H1 (cell line): ENCODE data around the gene DGUOK. TPM values are rescaled to one million over a fixed set of nuclear protein-coding genes. Genes with fewer than 3 reads are reported as not detected.

ENCODE experiments used
- CTCF ChIA-PET: fragments of 300-600 bp; sonication (Branson Sonifier 250); formaldehyde crosslinking; loops from one replicate; lab custom pipeline; 2021; ENCODE audit not compliant: partially characterized antibody; lab: Charles Lee
- POLR2A ChIA-PET: fragments of 300-600 bp; sonication (Branson Sonifier 250); formaldehyde crosslinking; loops from one replicate; lab custom pipeline; 2021; ENCODE audit warnings: inconsistent platforms; ENCODE audit not compliant: partially characterized antibody; lab: Charles Lee
- DNase-seq, 2 experiments: peaks; one replicate each; pipeline versions ENCODE4 v3.0.0 to v3.0.0-alpha.2; 2010 to 2022; ENCODE audit warnings: low spot score in 2 of 2, low read depth in 1 of 2, mixed read lengths in 1 of 2
- FAIRE-seq: peaks from 2 replicates; lab custom pipeline; 2011; peaks lifted over from hg19 to GRCh38; lab: Jason Lieb, UNC
- H2AFZ ChIP-seq: 2 replicates; pipeline ENCODE4 v1.8.1; 2012; ENCODE audit warnings: low read length, inconsistent platforms
- H2AK5ac ChIP-seq: 2 replicates; pipeline ENCODE4 v1.6.1; 2013; ENCODE audit warnings: low read depth, low read length
- H2BK120ac ChIP-seq: replicated peaks from 2 replicates; pipeline ENCODE3; 2013; ENCODE audit warnings: low read depth, low read length, inconsistent platforms
- H2BK12ac ChIP-seq: 2 replicates; pipeline ENCODE4 v1.6.1; 2013; ENCODE audit warnings: low read depth, low read length
- H2BK15ac ChIP-seq: 2 replicates; pipeline ENCODE4 v1.6.1; 2013; ENCODE audit warnings: low read length
- H2BK20ac ChIP-seq: 2 replicates; pipeline ENCODE4 v1.6.1; 2013; ENCODE audit warnings: low read length
- H2BK5ac ChIP-seq: 2 replicates; pipeline ENCODE4 v1.6.1; 2013; ENCODE audit warnings: low read depth, low read length
- H3K14ac ChIP-seq: 2 replicates; pipeline ENCODE4 v1.6.1; 2013; ENCODE audit warnings: inconsistent platforms; ENCODE audit not compliant: insufficient read length
- H3K18ac ChIP-seq: 2 replicates; pipeline ENCODE4 v1.6.1; 2013; ENCODE audit warnings: low read length; ENCODE audit errors: extremely low read depth
- H3K23ac ChIP-seq: 2 replicates; pipeline ENCODE4 v1.6.1; 2013; ENCODE audit warnings: inconsistent platforms; ENCODE audit not compliant: insufficient read length
- H3K23me2 ChIP-seq: 2 replicates; pipeline ENCODE4 v1.6.1; 2013; ENCODE audit warnings: low read depth, low read length
- H3K27ac ChIP-seq: 2 replicates; pipeline ENCODE4 v1.6.1; 2011; ENCODE audit warnings: low read depth, low read length, inconsistent platforms
- H3K27me3 ChIP-seq, 4 experiments: replicated peaks in 1 of 4; 1 replicate in 1 of 4; 2 replicates in 3 of 4; pipeline versions ENCODE4 v1.6.1 to v1.8.1; 2011 to 2013; ENCODE audit warnings: low read length in 3 of 4, mild to moderate bottlenecking in 3 of 4, inconsistent platforms in 2 of 4, mixed read lengths in 2 of 4, moderate library complexity in 1 of 4; ENCODE audit not compliant: control insufficient read depth in 3 of 4, insufficient read depth in 3 of 4; ENCODE audit errors: extremely low read depth in 1 of 4
- H3K36me3 ChIP-seq, 4 experiments: 2 replicates each; pipeline versions ENCODE4 v1.6.1 to v1.8.1; 2011 to 2013; ENCODE audit warnings: mild to moderate bottlenecking in 4 of 4, low read length in 3 of 4, moderate library complexity in 2 of 4, control low read depth in 1 of 4, inconsistent platforms in 1 of 4; ENCODE audit not compliant: insufficient read depth in 4 of 4, control insufficient read depth in 2 of 4
- H3K4ac ChIP-seq: replicated peaks from 2 replicates; pipeline ENCODE3; 2013; ENCODE audit warnings: low read length, low read depth, mixed read lengths, inconsistent platforms; ENCODE audit not compliant: insufficient read length
- H3K4me1 ChIP-seq, 4 experiments: replicated peaks in 1 of 4; 1 replicate in 1 of 4; 2 replicates in 3 of 4; pipeline versions ENCODE4 v1.6.1 to v1.8.1; 2011 to 2013; ENCODE audit warnings: low read length in 3 of 4, inconsistent platforms in 2 of 4, mixed read lengths in 1 of 4; ENCODE audit not compliant: insufficient read depth in 4 of 4, control insufficient read depth in 3 of 4
- H3K4me2 ChIP-seq, 2 experiments: 2 replicates each; pipeline versions ENCODE4 v1.6.1 to v1.8.1; 2011 to 2013; ENCODE audit warnings: low read depth in 2 of 2, low read length in 2 of 2, control low read depth in 1 of 2, inconsistent platforms in 1 of 2, mild to moderate bottlenecking in 1 of 2; ENCODE audit not compliant: insufficient read depth in 1 of 2
- H3K4me3 ChIP-seq, 4 experiments: fragments of 200-600, 300-600 bp in 1 of 4; sonication (generic), shearing (Covaris generic), sonication (Bioruptor Twin) in 1 of 4; 2 replicates each; pipeline versions ENCODE4 v1.5.1 to v1.8.1; 2011 to 2016; ENCODE audit warnings: low read length in 4 of 4, low read depth in 3 of 4, control low read depth in 2 of 4, inconsistent platforms in 2 of 4, mild to moderate bottlenecking in 2 of 4, mixed read lengths in 1 of 4, moderate library complexity in 1 of 4; ENCODE audit not compliant: insufficient read depth in 2 of 4; ENCODE audit errors: extremely low read depth in 1 of 4
- H3K56ac ChIP-seq: replicated peaks from 2 replicates; pipeline ENCODE3; 2013; ENCODE audit warnings: low read depth, mild to moderate bottlenecking, mixed read lengths, low read length, inconsistent platforms; ENCODE audit not compliant: insufficient read length
- H3K79me1 ChIP-seq: 2 replicates; pipeline ENCODE4 v1.6.1; 2013; ENCODE audit warnings: low read depth, low read length, control low read depth
- H3K79me2 ChIP-seq, 2 experiments: 2 replicates each; pipeline versions ENCODE4 v1.6.1 to v1.8.1; 2012 to 2013; ENCODE audit warnings: low read length in 2 of 2, mild to moderate bottlenecking in 2 of 2, inconsistent platforms in 1 of 2; ENCODE audit not compliant: insufficient read depth in 2 of 2, control insufficient read depth in 1 of 2
- H3K9ac ChIP-seq, 4 experiments: replicated peaks in 1 of 4; 1 replicate in 1 of 4; 2 replicates in 3 of 4; pipeline versions ENCODE4 v1.6.1 to v1.8.1; 2011 to 2013; ENCODE audit warnings: low read depth in 3 of 4, low read length in 3 of 4, control low read depth in 2 of 4, mild to moderate bottlenecking in 2 of 4, moderate library complexity in 2 of 4, inconsistent platforms in 1 of 4; ENCODE audit errors: extremely low read depth in 1 of 4
- H3K9me3 ChIP-seq, 2 experiments: 2 replicates each; pipeline versions ENCODE4 v1.6.1 to v1.8.1; 2012 to 2013; ENCODE audit warnings: mild to moderate bottlenecking in 2 of 2, moderate library complexity in 2 of 2, control low read depth in 1 of 2, inconsistent platforms in 1 of 2, low read depth in 1 of 2, low read length in 1 of 2, mixed read lengths in 1 of 2; ENCODE audit not compliant: insufficient read depth in 2 of 2
- H4K20me1 ChIP-seq, 2 experiments: replicated peaks in 1 of 2; 2 replicates each; pipeline versions ENCODE3 to v1.8.1; 2011 to 2013; ENCODE audit warnings: inconsistent platforms in 2 of 2, low read length in 2 of 2, mild to moderate bottlenecking in 1 of 2; ENCODE audit not compliant: insufficient read depth in 2 of 2, control insufficient read depth in 1 of 2
- H4K5ac ChIP-seq: 2 replicates; pipeline ENCODE4 v1.6.1; 2013; ENCODE audit warnings: low read length, low read depth, mixed read lengths, inconsistent platforms; ENCODE audit not compliant: insufficient read length
- H4K8ac ChIP-seq: 2 replicates; pipeline ENCODE4 v1.8.0; 2013; ENCODE audit warnings: mild to moderate bottlenecking, moderate library complexity, low read length, inconsistent platforms; ENCODE audit not compliant: insufficient read depth; ENCODE audit errors: extremely low read depth
- H4K91ac ChIP-seq: replicated peaks from 2 replicates; pipeline ENCODE3; 2013; ENCODE audit warnings: low read length, mixed read lengths, inconsistent platforms; ENCODE audit not compliant: insufficient read length
- WGBS, 2 experiments: shearing (Covaris generic) in 1 of 2; methylation state at CpG; one replicate each; pipeline versions ENCODE4 v1.1.6 to v1.1.7; 2013 to 2015; ENCODE audit warnings: low lambda C conversion rate in 2 of 2, mixed read lengths in 2 of 2, inconsistent platforms in 1 of 2, low coverage in 1 of 2, missing lambda C conversion rate in 1 of 2; ENCODE audit not compliant: insufficient replicate concordance in 2 of 2, insufficient coverage in 1 of 2, insufficient read length in 1 of 2; ENCODE audit errors: extremely low coverage in 1 of 2, missing lambda C conversion rate in 1 of 2; 5-methylcytosine and 5-hydroxymethylcytosine counted together
- polyA plus RNA-seq, 7 experiments: library from polyadenylated mRNA; depleted of rRNA in 3 of 7; stranded (reverse) in 5 of 7; unstranded in 2 of 7; fragments of >200 nt in 5 of 7; fragments of 200-250 nt in 2 of 7; gene quantifications; 1 replicate in 5 of 7; 2 replicates in 1 of 7; 4 replicates in 1 of 7; pipeline versions ENCODE4 v1.2.1 to v1.2.3, GENCODE V29; 2011 to 2013; ENCODE audit warnings: missing spikeins in 2 of 7, mixed read lengths in 2 of 7
- total RNA-seq: library from RNA; stranded (reverse); fragmentation: NEBNext Ultra II Directional; extraction: Animal tissue kit (Norgen Biotek cat#: 25700); gene quantifications from 2 replicates; pipeline ENCODE4 v1.2.1, GENCODE V29; 2021

The DGUOK gene
- total and polyA plus RNA-seq, 2 of the 8 experiments (the other 6 are each of a cell fraction or from before 2014, with no cell fraction given) = 110 to 168 TPM

GRCh38 chr2:73998451-73998850 is 71.8 kb downstream of the DGUOK start:
- Histone ChIP-seq H2BK15ac (no peak overlapping the region), H3K4me1 (peaks cover 9 to 25% (median 13%) of the 10 kb centered on the region in 4 experiments), H3K79me1 (peaks cover 7% of the 10 kb centered on the region; the same call in 1 of the 2 replicates), H3K27ac (no peak overlapping the region), H3K4ac (no peak overlapping the region), H2BK120ac (no peak overlapping the region), H3K56ac (no peak overlapping the region), H4K20me1 (peaks cover 31 to 54% of the 10 kb centered on the region in 2 experiments), H2AFZ (no peak overlapping the region), H3K18ac (no peak overlapping the region), H4K91ac (no peak overlapping the region), H2BK12ac (no peak overlapping the region), H3K79me2 (peaks cover 0 to 77% of the 10 kb centered on the region in 2 experiments; a peak in 3 of 4 replicates), H3K23me2 (peaks cover 2% of the 10 kb centered on the region; the same call in 1 of the 2 replicates), H4K5ac (no peak overlapping the region), H3K9me3 (no peaks in the 10 kb centered on the region), H4K8ac (no peak overlapping the region), H2BK20ac (no peak overlapping the region), H3K14ac (no peak overlapping the region), H3K9ac (0 out of 7 replicates have a peak overlapping the region, but pooled peaks of 1 of the 4 experiments have one; percentile 7), H3K23ac (no peak overlapping the region), H2AK5ac (no peak overlapping the region), H2BK5ac (no peak overlapping the region), H3K4me2 (no peak overlapping the region), H3K4me3 (no peak overlapping the region), H3K27me3 (no peaks in the 10 kb centered on the region), H3K36me3 (no peaks in the 10 kb centered on the region)
- ChIA-PET CTCF (interaction anchor here (1.1 to 3.6 kb wide), 4 partner anchors 10 to 81 kb away, joined by 3 to 11 read pairs (median 4); no protein-coding TSS in a partner anchor), POLR2A (interaction anchor here (1.5 to 4.5 kb wide), 3 partner anchors 9 to 21 kb away, joined by 5 to 37 read pairs (median 8); partner anchors contain the start of gene TET3)
- FAIRE-seq (no peak), DNase-seq (no peak)
- 86% methylated on average over 8 of the region's 8 CpGs; no CpG with 5 or more reads in 1 of the 2 experiments for WGBS, 2 experiments
